Fibroblast of mammary gland (primary cell): ENCODE results near the gene ARHGAP6.
A peak's percentile ranks its signal among the peaks of the same experiment; 100 is the strongest.

ENCODE experiments used
- DNase-seq: peaks from one replicate; pipeline ENCODE4 v3.0.0-alpha.2; 2010; ENCODE audit warnings: low read depth
- H3K4me3 ChIP-seq: 2 replicates; pipeline ENCODE4 v1.5.1; 2011; ENCODE audit warnings: low read depth, mild to moderate bottlenecking, low read length, moderate library complexity; ENCODE audit not compliant: control insufficient read depth
- TF ChIP-seq, protein P1 (sequence below): conservative IDR thresholded peaks from 2 replicates; pipeline ENCODE4 v1.5.1; 2011; ENCODE audit warnings: low read depth, low read length, inconsistent platforms; ENCODE audit not compliant: control insufficient read depth, insufficient read depth

ARHGAP6 gene

DNA sequence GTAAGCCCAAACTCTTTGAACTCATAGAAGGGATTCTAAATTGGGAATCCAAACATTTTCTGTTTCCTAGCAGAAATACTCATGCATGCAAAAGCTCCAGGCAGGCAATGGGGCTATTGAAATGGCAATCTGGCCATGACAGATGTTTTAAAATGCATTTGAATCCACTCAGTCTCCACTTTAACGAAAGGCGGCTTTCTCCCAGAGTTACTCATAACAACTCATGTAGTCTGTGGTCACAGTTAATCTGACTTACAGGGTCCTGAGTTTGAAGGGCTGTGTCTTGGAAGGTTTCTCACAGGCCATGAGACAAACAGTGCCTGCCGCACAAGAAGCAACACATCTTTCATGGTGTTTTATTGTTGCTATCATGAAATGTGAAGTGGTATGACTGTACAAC is 186.8 kb downstream of the ARHGAP6 start:
- TF ChIP-seq, protein P1, sequence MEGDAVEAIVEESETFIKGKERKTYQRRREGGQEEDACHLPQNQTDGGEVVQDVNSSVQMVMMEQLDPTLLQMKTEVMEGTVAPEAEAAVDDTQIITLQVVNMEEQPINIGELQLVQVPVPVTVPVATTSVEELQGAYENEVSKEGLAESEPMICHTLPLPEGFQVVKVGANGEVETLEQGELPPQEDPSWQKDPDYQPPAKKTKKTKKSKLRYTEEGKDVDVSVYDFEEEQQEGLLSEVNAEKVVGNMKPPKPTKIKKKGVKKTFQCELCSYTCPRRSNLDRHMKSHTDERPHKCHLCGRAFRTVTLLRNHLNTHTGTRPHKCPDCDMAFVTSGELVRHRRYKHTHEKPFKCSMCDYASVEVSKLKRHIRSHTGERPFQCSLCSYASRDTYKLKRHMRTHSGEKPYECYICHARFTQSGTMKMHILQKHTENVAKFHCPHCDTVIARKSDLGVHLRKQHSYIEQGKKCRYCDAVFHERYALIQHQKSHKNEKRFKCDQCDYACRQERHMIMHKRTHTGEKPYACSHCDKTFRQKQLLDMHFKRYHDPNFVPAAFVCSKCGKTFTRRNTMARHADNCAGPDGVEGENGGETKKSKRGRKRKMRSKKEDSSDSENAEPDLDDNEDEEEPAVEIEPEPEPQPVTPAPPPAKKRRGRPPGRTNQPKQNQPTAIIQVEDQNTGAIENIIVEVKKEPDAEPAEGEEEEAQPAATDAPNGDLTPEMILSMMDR, result no peak
- peak; percentile 16 for DNase-seq

DNA sequence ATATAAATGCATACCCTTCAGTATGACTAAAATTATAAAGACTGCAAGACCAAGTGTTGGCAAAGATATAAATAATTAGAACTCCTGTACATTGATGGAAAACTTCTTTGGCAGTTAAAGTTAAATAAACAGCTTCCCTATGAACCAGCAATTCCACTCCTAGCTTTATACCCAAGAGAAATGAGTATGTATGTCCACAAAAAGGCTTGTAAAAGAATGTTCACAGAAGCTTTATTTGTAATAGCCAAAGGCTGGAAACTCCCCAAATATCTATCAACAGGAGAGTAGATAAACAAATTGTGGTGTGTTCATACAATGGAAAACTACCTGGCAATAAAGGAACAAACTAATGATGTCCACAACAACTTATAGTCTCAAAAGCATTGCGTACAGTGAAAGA is 187.7 kb downstream of the ARHGAP6 start:
- peak; percentile 69 for DNase-seq
- no peak overlapping the region for H3K4me3 ChIP-seq
- TF ChIP-seq, protein P1, result no peak

More for the DNA sequence above, 186.8 kb downstream of the ARHGAP6 start:
- H3K4me3 ChIP-seq, result no peak overlapping the region

DNA sequence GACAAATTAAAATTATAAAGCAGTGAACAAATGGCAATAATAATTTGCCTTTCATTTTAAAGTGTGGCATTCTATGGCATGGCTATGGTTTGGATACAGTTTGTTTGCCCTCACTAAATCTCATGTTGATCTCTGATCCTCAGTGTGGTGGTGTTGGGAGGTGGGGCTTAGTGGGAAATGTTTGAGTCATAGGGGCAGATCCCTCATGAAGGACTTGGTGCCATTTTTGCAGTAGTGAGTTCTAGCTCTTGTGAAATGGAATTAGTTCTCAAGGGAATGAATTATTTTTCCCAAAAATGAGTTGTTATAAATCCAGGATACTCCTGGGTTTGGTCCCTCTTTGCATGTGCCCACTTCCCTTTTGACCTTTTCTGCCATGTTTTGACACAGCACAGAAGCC is 191.1 kb downstream of the ARHGAP6 start:
- DNase-seq, result peak; percentile 76
- H3K4me3 ChIP-seq, result no peak overlapping the region
- TF ChIP-seq, protein P1, result no peak

DNA sequence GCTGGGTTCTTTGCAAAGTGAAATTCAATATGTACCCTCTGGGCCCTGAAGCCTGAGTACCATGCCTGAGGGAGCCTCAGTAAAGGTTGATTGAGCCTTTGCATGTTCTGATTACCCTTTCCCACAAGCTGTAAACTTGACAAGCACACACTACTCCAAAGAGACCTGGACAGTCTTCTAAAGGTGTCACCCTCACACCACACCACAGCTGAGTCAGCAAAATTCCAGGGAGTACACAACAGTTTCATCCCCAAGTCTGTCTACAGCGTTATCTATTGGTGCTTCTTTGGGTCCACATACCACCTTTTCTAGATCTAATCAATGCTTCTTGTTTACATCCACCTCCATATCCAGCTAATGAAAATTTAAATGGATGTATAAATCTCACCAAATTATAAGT is 191.7 kb downstream of the ARHGAP6 start:
- no peak for DNase-seq
- TF ChIP-seq, protein P1, result no peak
- H3K4me3 ChIP-seq, result no peak overlapping the region

DNA sequence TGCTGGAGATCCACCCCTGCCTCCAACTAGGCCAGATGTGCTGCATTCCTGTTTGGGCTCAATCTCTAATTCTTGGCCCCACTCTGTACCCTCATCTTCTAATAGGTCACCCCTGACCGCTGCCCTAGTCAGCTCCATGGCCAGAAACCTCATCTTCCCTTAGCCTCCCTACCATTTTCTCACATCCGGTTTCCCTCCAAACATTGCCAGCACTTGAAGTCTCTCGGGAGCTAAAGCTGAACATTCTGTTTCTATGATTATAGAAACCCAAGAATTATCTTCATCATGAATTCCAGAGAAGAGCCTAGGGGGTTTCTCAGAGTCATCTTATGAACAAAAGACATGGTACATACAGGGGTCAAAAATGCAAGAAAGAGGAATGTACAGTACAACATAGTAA is 192.8 kb downstream of the ARHGAP6 start:
- peak; percentile 85 for DNase-seq
- TF ChIP-seq, protein P1, result no peak

DNA sequence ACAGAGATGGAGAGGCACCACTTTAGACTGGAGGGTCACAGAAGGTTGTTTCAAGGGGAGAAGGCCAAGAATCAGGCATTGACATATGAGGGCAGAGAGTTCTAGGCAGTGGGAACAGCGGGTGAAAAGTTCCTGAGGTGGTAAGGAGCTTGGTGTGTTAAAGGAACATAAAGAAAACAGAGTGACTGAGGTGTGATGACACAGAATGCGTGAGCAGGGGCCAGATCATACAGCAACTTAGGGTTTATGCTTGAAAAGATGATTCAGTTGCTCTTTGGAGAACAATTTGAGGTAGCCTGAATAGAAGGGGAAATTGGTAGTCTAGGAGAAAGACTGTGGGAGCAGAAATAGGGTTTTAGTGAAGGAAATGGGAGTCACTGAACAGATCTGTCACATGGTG is 193.3 kb downstream of the ARHGAP6 start:
- DNase-seq, result peak; percentile 79
- TF ChIP-seq, protein P1, result no peak
- no peak overlapping the region for H3K4me3 ChIP-seq

More for the DNA sequence above, 192.8 kb downstream of the ARHGAP6 start:
- H3K4me3 ChIP-seq, result no peak overlapping the region
